Activated T-cell treated with anti-CD3 and anti-CD28 coated beads for 4 hours (primary cell): Measurements from ENCODE around the gene MACROD2.
"Not testable (repeated sequence)": the region's sequence is repeated elsewhere in the genome, so short reads cannot be mapped to it uniquely, and the experiment has no call there.

Experiments
- DNase-seq: peaks from one replicate; pipeline ENCODE4 v3.0.0-alpha.2; 2020

MACROD2 gene

GRCh38 chr20:15075586-15075985 lies 1080.3 kb downstream of the MACROD2 start:
- no peak for DNase-seq

- DNase-seq: no peak
Observed at GRCh38 chr20:15076785-15077184, 1081.5 kb downstream of the MACROD2 start.

- DNase-seq: no peak
Observed at GRCh38 chr20:15077733-15078250, 1082.5 kb downstream of the MACROD2 start.

- DNase-seq: no peak
Observed at GRCh38 chr20:15079594-15080340, 1084.5 kb downstream of the MACROD2 start.

GRCh38 chr20:15081261-15081660 lies 1085.9 kb downstream of the MACROD2 start:
- DNase-seq: no peak

- no peak for DNase-seq
Observed at GRCh38 chr20:15091421-15092037, 1096.2 kb downstream of the MACROD2 start.

GRCh38 chr20:15098351-15098750 lies 1103.0 kb downstream of the MACROD2 start:
- no peak for DNase-seq

GRCh38 chr20:15099130-15099529 lies 1103.8 kb downstream of the MACROD2 start:
- DNase-seq: no peak

- no peak for DNase-seq
Observed at GRCh38 chr20:15100506-15101160, 1105.3 kb downstream of the MACROD2 start.

GRCh38 chr20:15107931-15108330 lies 1112.6 kb downstream of the MACROD2 start:
- DNase-seq: no peak

- DNase-seq: no peak
Observed at GRCh38 chr20:15109494-15109893, 1114.2 kb downstream of the MACROD2 start.

- no peak for DNase-seq
Observed at GRCh38 chr20:15111654-15112053, 1116.3 kb downstream of the MACROD2 start.

GRCh38 chr20:15113144-15113773 lies 1117.9 kb downstream of the MACROD2 start:
- DNase-seq: no peak

GRCh38 chr20:15119852-15120487 lies 1124.7 kb downstream of the MACROD2 start:
- DNase-seq: no peak

GRCh38 chr20:15122613-15123012 lies 1127.3 kb downstream of the MACROD2 start:
- DNase-seq: no peak

- DNase-seq: no peak
Observed at GRCh38 chr20:15131176-15131575, 1135.9 kb downstream of the MACROD2 start.

- no peak for DNase-seq
Observed at GRCh38 chr20:15138548-15139126, 1143.3 kb downstream of the MACROD2 start.

- DNase-seq: no peak
Observed at GRCh38 chr20:15139522-15139921, 1144.2 kb downstream of the MACROD2 start.

GRCh38 chr20:15140286-15140685 lies 1145.0 kb downstream of the MACROD2 start:
- DNase-seq: no peak

GRCh38 chr20:15140940-15141339 lies 1145.6 kb downstream of the MACROD2 start:
- DNase-seq: not testable (repeated sequence)

GRCh38 chr20:15141861-15142260 lies 1146.5 kb downstream of the MACROD2 start:
- no peak for DNase-seq

GRCh38 chr20:15143478-15143877 lies 1148.2 kb downstream of the MACROD2 start:
- DNase-seq: no peak
